Measurements from ENCODE around the gene HOXA10.

HOXA10 gene

GRCh38 chr7:27179503-27180430 lies 5.6 kb upstream of the HOXA10 start:
- DNase-seq (ENCODE audit: low read depth in 2 of 2), result peak; percentile 26 to 46

- DNase-seq (ENCODE audit: low read depth in 2 of 2), result no peak
These were observed 4.9 kb upstream of the HOXA10 start for GRCh38 chr7:27179030-27179429.

GRCh38 chr7:27178366-27178765 lies 4.2 kb upstream of the HOXA10 start:
- DNase-seq (ENCODE audit: low read depth in 2 of 2), result no peak

GRCh38 chr7:27177795-27178320 lies 3.7 kb upstream of the HOXA10 start:
- no peak for DNase-seq (ENCODE audit: low read depth in 2 of 2)

- no peak for DNase-seq (ENCODE audit: low read depth in 2 of 2)
These were observed 3.1 kb upstream of the HOXA10 start for GRCh38 chr7:27176962-27177794.

- no peak for DNase-seq (ENCODE audit: low read depth in 2 of 2)
These were observed 2.4 kb upstream of the HOXA10 start for GRCh38 chr7:27176524-27176845.

- no peak for DNase-seq (ENCODE audit: low read depth in 2 of 2)
These were observed 1.8 kb upstream of the HOXA10 start for GRCh38 chr7:27175626-27176523.

- no peak for DNase-seq (ENCODE audit: low read depth in 2 of 2)
These were observed 930 bp upstream of the HOXA10 start for GRCh38 chr7:27174874-27175625.

GRCh38 chr7:27173511-27173955 lies 587 bp downstream of the HOXA10 start:
- DNase-seq (ENCODE audit: low read depth in 2 of 2), result no peak

GRCh38 chr7:27172823-27173510 lies 1.2 kb downstream of the HOXA10 start:
- no peak for DNase-seq (ENCODE audit: low read depth in 2 of 2)

- no peak for DNase-seq (ENCODE audit: low read depth in 2 of 2)
These were observed 1.8 kb downstream of the HOXA10 start for GRCh38 chr7:27172315-27172774.

GRCh38 chr7:27171637-27172314 lies 2.3 kb downstream of the HOXA10 start:
- DNase-seq (ENCODE audit: low read depth in 2 of 2), result no peak

- no peak for DNase-seq (ENCODE audit: low read depth in 2 of 2)
These were observed 2.8 kb downstream of the HOXA10 start for GRCh38 chr7:27171325-27171636.

GRCh38 chr7:27170426-27171324 lies 3.4 kb downstream of the HOXA10 start:
- DNase-seq (ENCODE audit: low read depth in 2 of 2), result no peak

- DNase-seq (ENCODE audit: low read depth in 2 of 2), result no peak
These were observed 4.3 kb downstream of the HOXA10 start for GRCh38 chr7:27169658-27170425.

GRCh38 chr7:27168265-27168947 lies 5.7 kb downstream of the HOXA10 start:
- no peak for DNase-seq (ENCODE audit: low read depth in 2 of 2)

- no peak for DNase-seq (ENCODE audit: low read depth in 2 of 2)
These were observed 6.2 kb downstream of the HOXA10 start for GRCh38 chr7:27167916-27168264.

All from stimulated activated CD4-positive, alpha-beta T cell treated with anti-CD3 and anti-CD28 coated beads, Interleukin-1b, Interleukin-23, amount 100 ng/mL, for 1 hour (primary cell).